AG04449 (cell line): Measurements from ENCODE around the gene C2orf72.

ENCODE experiments used
- CTCF ChIA-PET: fragments of 350-600 bp; formaldehyde crosslinking; extraction: SDS; loops from one replicate; lab custom pipeline; 2021; ENCODE audit warnings: antibody characterized with exemption; lab: Yijun Ruan, JAX
- POLR2A ChIA-PET: fragments of 400-600, 350-600 bp; formaldehyde crosslinking; extraction: SDS; loops from one replicate; lab custom pipeline; 2020; ENCODE audit warnings: antibody characterized with exemption, inconsistent platforms; lab: Yijun Ruan, JAX
- DNase-seq: peaks from one replicate; pipeline ENCODE4 v3.0.0-alpha.2; 2010; ENCODE audit warnings: low read depth, low spot score
- H3K4me3 ChIP-seq: 2 replicates; pipeline ENCODE4 v1.5.1; 2011; ENCODE audit warnings: low read depth, mild to moderate bottlenecking, control low read depth, low read length
- TF ChIP-seq, protein P1 (sequence below): IDR thresholded peaks from one replicate; pipeline ENCODE4 v1.5.1; 2011; ENCODE audit warnings: mild to moderate bottlenecking, moderate library complexity, low read length, control low read depth, inconsistent platforms; ENCODE audit not compliant: insufficient read depth; ENCODE audit errors: missing control alignments

Gene C2orf72

GRCh38 chr2:230996661-230997060 lies 40.7 kb upstream of the C2orf72 start:
- POLR2A ChIA-PET, result no interaction called here
- H3K4me3 ChIP-seq, result no peak overlapping the region
- DNase-seq, result no peak
- CTCF ChIA-PET, result interaction anchor here (2.6 kb wide), 1 partner anchor 10 kb away, joined by 16 read pairs; no protein-coding TSS in a partner anchor
- TF ChIP-seq, protein P1, sequence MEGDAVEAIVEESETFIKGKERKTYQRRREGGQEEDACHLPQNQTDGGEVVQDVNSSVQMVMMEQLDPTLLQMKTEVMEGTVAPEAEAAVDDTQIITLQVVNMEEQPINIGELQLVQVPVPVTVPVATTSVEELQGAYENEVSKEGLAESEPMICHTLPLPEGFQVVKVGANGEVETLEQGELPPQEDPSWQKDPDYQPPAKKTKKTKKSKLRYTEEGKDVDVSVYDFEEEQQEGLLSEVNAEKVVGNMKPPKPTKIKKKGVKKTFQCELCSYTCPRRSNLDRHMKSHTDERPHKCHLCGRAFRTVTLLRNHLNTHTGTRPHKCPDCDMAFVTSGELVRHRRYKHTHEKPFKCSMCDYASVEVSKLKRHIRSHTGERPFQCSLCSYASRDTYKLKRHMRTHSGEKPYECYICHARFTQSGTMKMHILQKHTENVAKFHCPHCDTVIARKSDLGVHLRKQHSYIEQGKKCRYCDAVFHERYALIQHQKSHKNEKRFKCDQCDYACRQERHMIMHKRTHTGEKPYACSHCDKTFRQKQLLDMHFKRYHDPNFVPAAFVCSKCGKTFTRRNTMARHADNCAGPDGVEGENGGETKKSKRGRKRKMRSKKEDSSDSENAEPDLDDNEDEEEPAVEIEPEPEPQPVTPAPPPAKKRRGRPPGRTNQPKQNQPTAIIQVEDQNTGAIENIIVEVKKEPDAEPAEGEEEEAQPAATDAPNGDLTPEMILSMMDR, result no peak

DNA sequence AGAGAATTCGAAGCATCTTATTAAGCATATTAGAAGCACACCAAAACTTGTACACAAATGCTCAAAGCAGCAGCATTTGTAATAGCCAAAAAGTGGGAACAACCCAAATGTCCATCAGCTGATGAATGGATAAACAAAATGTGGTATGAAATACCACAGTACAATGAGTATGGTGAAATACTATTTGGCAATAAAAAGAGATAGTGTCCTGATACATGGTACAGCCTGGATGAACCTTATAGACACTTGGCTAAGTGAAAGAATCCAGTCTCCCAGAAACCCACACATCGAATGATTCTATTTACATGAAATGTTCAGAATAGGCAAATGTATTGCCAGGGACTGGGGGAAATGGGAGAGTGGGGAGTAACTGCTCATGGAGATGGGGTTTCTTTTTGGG lies 38.4 kb upstream of the C2orf72 start:
- H3K4me3 ChIP-seq, result no peak overlapping the region
- CTCF ChIA-PET, result interaction anchor here (0.7 to 1.9 kb wide), 2 partner anchors 54 to 151 kb away, joined by 4 to 6 read pairs; no protein-coding TSS in a partner anchor
- POLR2A ChIA-PET, result no interaction called here
- DNase-seq, result no peak
- TF ChIP-seq, protein P1, result no peak

GRCh38 chr2:230999477-230999876 lies 37.8 kb upstream of the C2orf72 start:
- DNase-seq, result no peak
- POLR2A ChIA-PET, result no interaction called here
- TF ChIP-seq, protein P1, result no peak
- CTCF ChIA-PET, result interaction anchor here (1.9 kb wide), 1 partner anchor 151 kb away, joined by 6 read pairs; no protein-coding TSS in a partner anchor
- H3K4me3 ChIP-seq, result no peak overlapping the region

DNA sequence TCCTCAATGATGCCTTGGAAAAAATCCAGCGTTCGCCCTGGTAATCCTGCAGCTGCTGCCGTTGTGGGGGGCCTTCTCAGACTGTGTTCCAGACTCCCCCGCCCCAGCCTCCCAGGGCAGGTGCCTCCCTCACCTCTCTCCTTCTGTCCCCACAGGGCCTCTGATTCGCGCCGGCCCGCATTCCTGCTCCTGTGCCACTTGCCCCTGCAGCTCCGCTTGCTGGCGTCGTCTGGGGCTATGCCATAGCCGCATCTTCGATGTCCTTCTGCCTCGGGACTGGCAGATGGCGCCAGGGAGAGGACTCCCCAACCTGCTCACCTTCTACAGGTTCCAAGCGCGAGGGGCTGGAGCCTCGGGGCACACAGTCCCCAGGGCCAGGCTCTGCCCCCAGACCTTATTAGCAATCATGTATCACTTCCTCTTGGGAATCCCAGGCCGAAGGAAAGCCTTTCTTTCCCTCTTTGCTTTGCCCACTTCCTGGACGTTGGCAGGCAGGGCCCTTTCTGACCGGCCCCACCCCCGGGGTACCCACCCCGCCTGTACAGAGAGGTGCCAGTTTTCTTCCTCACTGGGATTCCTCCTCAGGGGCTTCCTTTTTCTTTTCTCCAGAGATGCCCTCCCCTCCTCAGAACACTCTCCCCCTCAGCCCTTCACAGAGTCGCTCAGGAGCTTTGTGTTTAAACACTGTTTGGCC lies 37.0 kb upstream of the C2orf72 start:
- ChIA-PET CTCF (no interaction called here), POLR2A (no interaction called here)
- TF ChIP-seq, protein P1, result no peak
- H3K4me3 ChIP-seq, result no peak overlapping the region
- no peak for DNase-seq

GRCh38 chr2:231001036-231001435 lies 36.3 kb upstream of the C2orf72 start:
- TF ChIP-seq, protein P1, result no peak
- CTCF ChIA-PET, result interaction anchor here (1.3 kb wide), 1 partner anchor 13 kb away, joined by 3 read pairs; no protein-coding TSS in a partner anchor
- no peak for DNase-seq
- no peak overlapping the region for H3K4me3 ChIP-seq
- POLR2A ChIA-PET, result no interaction called here

DNA sequence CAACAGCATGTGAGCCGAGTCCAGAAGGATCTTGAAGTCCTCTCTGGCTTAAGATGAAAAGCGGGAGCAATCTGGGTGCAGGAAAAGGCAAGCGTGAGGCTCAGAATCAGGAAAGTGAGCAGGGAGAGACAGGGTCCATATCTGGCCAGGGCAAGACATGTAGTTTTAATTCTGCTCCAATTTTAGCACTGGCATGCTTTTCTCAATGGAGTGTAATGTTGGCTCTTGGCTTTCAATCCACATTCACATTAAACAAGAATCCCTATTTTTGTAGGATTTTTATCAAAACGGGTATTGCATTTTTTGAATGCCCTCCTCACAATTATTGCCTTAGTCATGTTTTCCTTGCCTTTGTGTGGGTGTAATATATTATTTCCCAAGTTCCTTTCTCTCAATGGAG lies 35.4 kb upstream of the C2orf72 start:
- TF ChIP-seq, protein P1, result no peak
- ChIA-PET POLR2A (no interaction called here), CTCF (interaction anchor here (1.3 to 1.6 kb wide), 2 partner anchors 14 to 28 kb away, joined by 3 read pairs; no protein-coding TSS in a partner anchor)
- no peak overlapping the region for H3K4me3 ChIP-seq
- DNase-seq, result no peak
